ENCODE data around the gene ANKH.

Gene ANKH

GRCh38 chr5:14708551-14708950 is 163.0 kb downstream of the ANKH start:
- Histone ChIP-seq H3K27ac (peak overlapping the region in 6 of 21 experiments; percentile 13 to 87 (median 56)), H3K4me3 (no peak overlapping the region)

- Histone ChIP-seq H3K4me3 (no peak overlapping the region), H3K27ac (peak overlapping the region in 17 of 21 experiments; percentile 15 to 90 (median 68))
Measured at GRCh38 chr5:14707811-14708390, 163.7 kb downstream of the ANKH start.

- no peak overlapping the region for H3K4me3 ChIP-seq
- H3K27ac ChIP-seq, result peak overlapping the region in 16 of 21 experiments; percentile 4 to 90 (median 69)
Measured at GRCh38 chr5:14706615-14707021, 165.0 kb downstream of the ANKH start.

- Histone ChIP-seq H3K4me3 (no peak overlapping the region), H3K27ac (peak overlapping the region in 11 of 21 experiments; percentile 3 to 90 (median 72))
Measured at GRCh38 chr5:14705556-14705955, 166.0 kb downstream of the ANKH start.

- Histone ChIP-seq H3K27ac (peak overlapping the region in 18 of 21 experiments; percentile 2 to 87 (median 66)), H3K4me3 (no peak overlapping the region)
Measured at GRCh38 chr5:14702238-14702839, 169.2 kb downstream of the ANKH start.

- Histone ChIP-seq H3K27ac (peak overlapping the region in 18 of 21 experiments; percentile 20 to 87 (median 56)), H3K4me3 (no peak overlapping the region)
Measured at GRCh38 chr5:14701556-14701955, 170.0 kb downstream of the ANKH start.

GRCh38 chr5:14700478-14701436 is 170.8 kb downstream of the ANKH start:
- Histone ChIP-seq H3K4me3 (no peak overlapping the region), H3K27ac (peak overlapping the region in 17 of 21 experiments; percentile 20 to 87 (median 50))

- Histone ChIP-seq H3K4me3 (no peak overlapping the region), H3K27ac (peak overlapping the region in 6 of 21 experiments; percentile 5 to 83 (median 40))
Measured at GRCh38 chr5:14699807-14700400, 171.7 kb downstream of the ANKH start.

GRCh38 chr5:14699159-14699558 is 172.4 kb downstream of the ANKH start:
- Histone ChIP-seq H3K27ac (no peak overlapping the region), H3K4me3 (no peak overlapping the region)

GRCh38 chr5:14698495-14698894 is 173.1 kb downstream of the ANKH start:
- no peak overlapping the region for H3K27ac ChIP-seq

GRCh38 chr5:14696851-14697250 is 174.7 kb downstream of the ANKH start:
- H3K27ac ChIP-seq, result no peak overlapping the region
- no peak overlapping the region for H3K4me3 ChIP-seq

More at GRCh38 chr5:14698495-14698894, 173.1 kb downstream of the ANKH start:
- no peak overlapping the region for H3K4me3 ChIP-seq

GRCh38 chr5:14696057-14696456 is 175.5 kb downstream of the ANKH start:
- Histone ChIP-seq H3K4me3 (no peak overlapping the region), H3K27ac (no peak overlapping the region)

GRCh38 chr5:14695152-14695551 is 176.4 kb downstream of the ANKH start:
- no peak overlapping the region for H3K4me3 ChIP-seq
- H3K27ac ChIP-seq, result peak overlapping the region in 1 of 21 experiments; percentile 11

- Histone ChIP-seq H3K27ac (no peak overlapping the region), H3K4me3 (no peak overlapping the region)
Measured at GRCh38 chr5:14693070-14693469, 178.5 kb downstream of the ANKH start.

- H3K27ac ChIP-seq, result peak overlapping the region in 16 of 21 experiments; percentile 1 to 68 (median 44)
- H3K4me3 ChIP-seq, result no peak overlapping the region
Measured at GRCh38 chr5:14687023-14687665, 184.4 kb downstream of the ANKH start.

- peak overlapping the region in 11 of 21 experiments; percentile 1 to 68 (median 52) for H3K27ac ChIP-seq
- H3K4me3 ChIP-seq, result no peak overlapping the region
Measured at GRCh38 chr5:14686517-14686916, 185.1 kb downstream of the ANKH start.

GRCh38 chr5:14685757-14686156 is 185.8 kb downstream of the ANKH start:
- no peak overlapping the region for H3K4me3 ChIP-seq
- peak overlapping the region in 5 of 21 experiments; percentile 9 to 68 (median 26) for H3K27ac ChIP-seq

- Histone ChIP-seq H3K27ac (peak overlapping the region in 11 of 21 experiments; percentile 13 to 68 (median 35)), H3K4me3 (no peak overlapping the region)
Measured at GRCh38 chr5:14684757-14685156, 186.8 kb downstream of the ANKH start.

- H3K27ac ChIP-seq, result peak overlapping the region in 10 of 21 experiments; percentile 13 to 68 (median 35)
Measured at GRCh38 chr5:14683906-14684455, 187.6 kb downstream of the ANKH start.

More at GRCh38 chr5:14683906-14684455, 187.6 kb downstream of the ANKH start:
- no peak overlapping the region for H3K4me3 ChIP-seq

All from skin epidermis (tissue), 12 donors.